Glomerular endothelial cell (primary cell): ENCODE results near the gene ZBTB32. TPM values are rescaled to one million over a fixed set of nuclear protein-coding genes. Genes with fewer than 3 reads are reported as not detected.
A peak's percentile ranks its signal among the peaks of the same experiment; 100 is the strongest.

Experiments used
- DNase-seq: peaks from one replicate; pipeline ENCODE4 v3.0.0-alpha.2; 2011; ENCODE audit warnings: low read depth, low spot score; ENCODE audit errors: extremely low read depth
- total RNA-seq: library from RNA; depleted of rRNA; stranded (reverse); fragments of >200 nt; gene quantifications from 2 replicates; pipeline ENCODE4 v1.2.3, GENCODE V29; 2015

ZBTB32 gene
- total RNA-seq, 1 donor from 2014 or later = not detected

DNA sequence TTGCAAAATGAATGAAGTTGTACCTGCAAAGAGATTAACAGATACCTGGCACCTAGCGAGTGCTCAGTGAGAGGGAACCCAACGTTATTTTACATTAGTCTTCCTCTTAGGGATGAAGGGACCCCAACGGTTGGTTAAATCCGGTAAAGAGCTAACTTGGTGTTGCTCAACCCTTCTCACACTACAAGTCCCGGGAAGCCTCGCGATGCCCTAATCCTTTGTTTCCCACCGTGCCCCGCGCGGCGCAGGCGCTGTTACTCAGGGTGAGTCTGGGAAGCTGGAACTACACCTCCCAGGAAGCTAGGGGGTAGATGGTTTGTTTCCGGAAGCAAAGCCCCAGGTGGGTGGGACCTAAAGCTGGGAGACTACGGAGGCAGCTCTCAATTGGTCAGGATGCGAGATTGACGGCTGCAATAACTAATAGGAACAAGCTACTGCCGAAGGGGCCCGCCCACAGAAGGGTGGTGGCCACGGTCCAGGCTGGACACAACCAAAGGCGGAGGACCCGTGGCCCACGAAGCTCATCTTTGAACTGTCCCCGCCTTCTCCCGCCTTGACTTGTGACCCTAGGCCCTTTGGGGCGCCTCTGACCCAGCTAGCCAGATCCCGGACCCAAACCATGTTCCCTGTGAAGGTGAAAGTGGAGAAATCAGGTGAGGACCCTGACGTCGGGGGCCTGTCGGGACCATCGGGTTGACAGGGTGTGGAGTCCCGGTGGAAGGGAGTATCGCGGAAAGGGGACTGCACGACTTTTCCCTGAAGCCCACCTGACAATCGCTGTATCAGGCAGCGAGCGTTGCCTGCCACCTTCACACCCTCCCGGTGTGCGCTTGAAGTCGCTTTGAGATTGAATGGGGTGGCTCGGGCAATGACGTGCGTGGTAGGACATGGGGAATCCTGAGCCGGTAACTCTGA, 44.0 kb downstream of the ZBTB32 start, which contains the start of gene LIN37:
Gene LIN37, plus strand, starts transcription at position 471 of the 915 bp plus-strand sequence. Its CDS starts 149 bp downstream, at position 620.
- DNase-seq = peak; percentile 98

DNA sequence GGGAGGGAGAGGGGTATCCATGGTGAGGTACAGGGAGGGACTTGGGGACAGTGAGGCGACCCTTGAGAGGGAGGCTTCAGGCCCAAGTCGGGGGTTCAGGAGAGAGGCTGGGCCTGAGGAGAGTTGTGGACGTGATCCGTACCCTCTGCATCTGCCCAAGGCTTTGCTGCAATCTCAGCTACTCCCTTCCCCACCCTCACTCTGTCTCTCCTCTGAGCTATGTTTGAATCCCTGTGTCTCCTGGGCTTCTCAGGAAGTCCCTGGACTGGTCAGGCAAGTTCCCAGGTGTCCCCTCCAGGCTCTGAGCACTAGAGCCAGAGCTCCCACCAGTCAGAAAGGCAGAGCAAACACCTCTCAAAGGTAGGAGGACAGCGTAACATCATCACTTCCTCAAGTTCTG, 45.8 kb downstream of the ZBTB32 start:
- no peak for DNase-seq

DNA sequence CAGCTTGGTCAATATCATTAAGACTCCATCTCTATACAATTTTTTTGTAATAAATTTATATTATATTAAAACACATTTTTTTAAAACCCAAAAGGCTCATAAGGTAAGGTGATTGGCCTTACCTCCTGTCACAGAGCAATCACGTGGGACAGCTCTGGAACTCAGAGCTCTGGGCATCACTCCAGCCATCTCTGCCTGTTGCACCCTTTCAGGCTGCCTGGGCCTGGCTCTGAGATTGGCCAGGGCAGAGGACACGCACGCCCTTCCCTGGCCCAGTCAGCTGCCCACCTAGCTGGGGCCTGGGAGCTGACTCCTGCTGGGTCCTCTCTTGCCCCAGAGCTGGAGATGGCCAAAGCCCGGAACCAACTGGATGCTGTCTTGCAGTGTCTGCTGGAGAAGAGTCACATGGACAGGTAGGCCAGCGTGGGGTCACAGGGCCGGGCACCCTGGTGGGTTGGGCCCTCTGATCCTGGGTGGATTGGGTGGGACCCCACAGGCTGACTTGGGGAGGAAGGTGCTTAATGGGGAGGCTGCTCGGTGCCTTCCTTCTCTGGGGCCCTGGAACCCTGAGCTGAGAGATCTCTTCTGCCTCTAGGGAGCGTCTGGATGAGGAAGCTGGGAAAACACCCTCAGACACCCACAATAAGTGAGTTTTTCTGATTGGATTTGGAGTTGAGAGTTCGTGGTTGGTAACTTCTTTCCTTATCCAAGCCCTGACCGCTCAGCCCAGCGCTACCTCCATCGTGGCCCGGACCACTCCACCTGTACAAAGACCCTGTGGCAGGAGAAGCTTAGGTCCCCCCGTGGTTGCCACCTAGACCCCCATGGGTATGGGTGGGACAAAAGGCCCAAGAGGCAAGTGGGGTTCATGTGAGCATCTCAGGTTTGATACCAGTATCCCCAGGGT, 47.7 kb downstream of the ZBTB32 start:
- DNase-seq = no peak

DNA sequence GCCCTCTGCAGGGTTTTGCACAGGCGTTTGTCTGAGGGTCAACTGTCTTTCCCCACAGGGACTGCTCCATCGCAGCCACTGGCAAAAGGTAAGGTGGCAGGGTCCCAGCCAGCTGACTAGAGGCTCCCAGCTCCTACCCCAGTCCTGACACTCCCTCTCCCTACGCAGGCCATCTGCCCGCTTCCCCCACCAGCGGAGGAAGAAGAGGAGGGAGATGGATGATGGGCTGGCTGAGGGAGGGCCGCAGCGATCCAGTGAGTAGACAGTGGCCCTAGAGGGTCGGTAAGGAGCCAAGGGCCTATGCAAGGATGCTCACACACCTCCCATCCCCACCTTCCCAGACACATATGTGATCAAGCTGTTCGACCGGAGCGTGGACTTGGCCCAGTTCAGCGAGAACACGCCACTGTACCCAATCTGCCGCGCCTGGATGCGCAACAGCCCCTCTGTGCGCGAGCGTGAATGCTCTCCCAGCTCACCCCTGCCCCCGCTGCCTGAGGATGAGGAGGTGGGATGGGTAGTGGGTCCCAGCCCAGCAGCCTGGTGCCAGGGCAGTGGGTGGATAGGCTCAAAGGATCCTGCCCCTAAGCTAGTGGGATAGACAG, 48.5 kb downstream of the ZBTB32 start:
- no peak for DNase-seq

DNA sequence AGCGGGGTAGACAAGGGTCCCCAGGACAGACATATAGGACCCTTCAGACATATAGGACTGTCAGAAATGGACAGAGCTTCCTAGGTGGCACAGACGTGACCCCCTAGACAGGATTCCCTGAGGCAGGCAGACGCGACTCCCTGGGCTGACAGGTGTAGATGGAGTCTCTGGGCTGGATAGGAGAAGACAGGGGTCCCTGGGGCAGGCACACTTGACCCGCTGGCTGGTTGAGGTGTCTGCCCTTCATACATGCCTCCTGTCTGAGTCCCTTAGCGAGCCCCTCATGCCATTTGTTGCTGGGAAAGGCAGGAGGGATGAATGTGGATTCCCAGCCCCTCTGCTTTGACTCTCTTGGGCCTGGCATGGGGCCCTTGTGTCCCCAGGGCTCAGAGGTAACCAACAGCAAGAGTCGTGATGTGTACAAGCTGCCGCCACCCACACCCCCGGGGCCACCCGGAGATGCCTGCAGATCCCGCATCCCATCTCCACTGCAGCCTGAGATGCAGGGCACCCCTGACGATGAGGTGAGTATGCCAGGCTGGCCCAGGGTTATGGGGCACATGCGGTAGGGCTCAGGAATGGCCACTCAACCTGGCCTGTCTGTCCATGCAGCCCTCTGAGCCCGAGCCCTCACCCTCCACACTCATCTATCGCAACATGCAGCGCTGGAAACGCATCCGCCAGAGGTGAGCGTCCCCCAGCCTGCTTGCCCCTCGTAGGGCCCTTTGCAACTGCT, 49.4 kb downstream of the ZBTB32 start:
- no peak for DNase-seq

DNA sequence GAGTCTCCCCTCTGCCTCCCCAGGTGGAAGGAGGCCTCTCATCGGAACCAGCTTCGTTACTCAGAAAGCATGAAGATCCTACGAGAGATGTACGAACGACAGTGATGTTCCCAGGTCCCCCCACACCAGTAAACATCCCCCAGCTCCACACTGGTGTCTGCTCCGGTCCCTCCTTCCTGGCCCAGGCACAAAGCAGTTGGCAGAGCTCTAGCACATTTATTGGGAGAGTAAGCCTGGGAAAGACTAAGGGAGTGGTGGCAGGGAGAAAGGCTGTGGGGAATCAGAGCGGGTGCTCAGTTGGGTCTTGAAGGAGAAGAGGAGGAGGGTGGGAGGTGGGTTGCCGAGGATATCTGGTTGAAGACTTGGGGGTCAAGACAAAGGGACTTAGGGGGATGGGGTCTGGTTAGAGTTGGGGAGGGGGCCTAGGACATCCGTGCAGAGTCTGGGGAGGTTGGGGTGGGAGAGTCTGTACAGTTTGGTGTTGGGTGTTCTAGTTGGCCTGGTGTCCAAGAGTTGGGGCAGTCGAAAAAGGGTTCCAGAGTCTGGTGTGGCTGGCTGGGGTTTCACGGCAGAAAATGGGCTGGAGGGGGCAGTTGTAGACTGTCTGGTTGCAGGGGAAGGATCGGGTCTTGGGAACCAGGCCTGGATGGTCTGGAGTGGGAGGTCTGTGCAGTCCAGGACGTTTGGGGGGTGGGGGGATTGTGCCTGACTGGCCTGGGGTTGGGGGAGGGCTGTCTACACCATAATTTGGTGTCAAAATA, 50.2 kb downstream of the ZBTB32 start:
- no peak for DNase-seq

DNA sequence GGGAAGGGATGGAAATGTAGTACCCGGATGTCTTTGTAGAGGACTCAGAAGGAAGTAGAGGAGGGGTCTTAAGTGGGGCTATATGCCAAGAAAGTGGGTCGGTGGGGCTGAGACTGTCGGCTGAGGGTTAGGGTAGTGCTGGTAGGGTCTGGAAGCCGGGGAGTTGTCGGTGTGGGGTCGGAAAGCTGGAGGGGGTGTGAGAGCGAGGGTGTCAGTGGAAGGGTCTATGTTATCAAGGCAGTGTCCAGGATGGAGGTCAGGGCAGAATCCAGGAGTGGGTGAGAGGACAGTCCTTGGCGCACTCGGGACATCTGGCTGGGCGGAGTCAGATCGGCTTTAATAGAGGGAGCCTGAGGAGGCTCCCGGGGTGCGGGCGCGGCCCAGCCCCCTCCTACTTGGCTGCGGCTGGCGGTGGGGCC, 50.8 kb downstream of the ZBTB32 start:
- no peak for DNase-seq

DNA sequence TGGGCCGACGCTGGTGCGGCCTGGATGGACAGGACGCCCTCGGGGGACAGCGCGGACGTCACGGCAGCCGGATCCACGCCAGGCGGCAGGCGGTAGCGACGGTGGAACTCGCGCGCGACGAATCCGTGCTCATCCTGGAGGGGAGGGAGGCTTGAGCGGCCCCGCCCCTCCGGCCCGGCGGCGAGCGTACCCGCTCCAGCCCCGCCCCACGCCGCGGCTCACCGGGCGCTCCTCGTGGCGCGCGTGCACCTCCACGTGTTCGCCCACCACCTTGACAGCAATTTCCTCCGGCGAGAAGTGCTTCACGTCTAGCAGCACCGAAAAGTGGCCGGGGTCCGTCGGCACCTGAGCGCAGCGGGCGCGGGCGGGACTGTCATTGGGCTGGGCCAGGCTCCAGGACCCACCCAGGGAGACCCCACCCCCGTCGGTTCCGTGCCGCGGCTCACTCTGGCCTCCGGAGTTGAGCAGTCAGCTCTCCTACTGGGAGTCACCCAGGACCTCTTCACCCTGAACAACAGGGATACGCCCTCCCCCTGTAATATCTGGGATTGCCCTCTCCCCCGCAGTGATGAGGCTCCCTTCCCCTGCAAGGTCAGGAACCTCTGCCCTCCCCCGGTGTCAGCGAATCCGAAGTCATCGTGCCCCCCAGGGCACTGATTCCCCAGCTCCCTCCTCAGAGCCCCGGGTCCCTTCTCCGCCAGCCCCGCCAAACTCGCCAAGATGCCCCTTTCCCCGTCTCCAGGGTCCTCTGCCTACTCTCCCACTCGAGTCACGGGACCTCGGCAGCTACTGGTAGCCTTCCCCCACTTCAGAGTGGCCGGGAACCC, 51.4 kb downstream of the ZBTB32 start:
- DNase-seq = no peak

DNA sequence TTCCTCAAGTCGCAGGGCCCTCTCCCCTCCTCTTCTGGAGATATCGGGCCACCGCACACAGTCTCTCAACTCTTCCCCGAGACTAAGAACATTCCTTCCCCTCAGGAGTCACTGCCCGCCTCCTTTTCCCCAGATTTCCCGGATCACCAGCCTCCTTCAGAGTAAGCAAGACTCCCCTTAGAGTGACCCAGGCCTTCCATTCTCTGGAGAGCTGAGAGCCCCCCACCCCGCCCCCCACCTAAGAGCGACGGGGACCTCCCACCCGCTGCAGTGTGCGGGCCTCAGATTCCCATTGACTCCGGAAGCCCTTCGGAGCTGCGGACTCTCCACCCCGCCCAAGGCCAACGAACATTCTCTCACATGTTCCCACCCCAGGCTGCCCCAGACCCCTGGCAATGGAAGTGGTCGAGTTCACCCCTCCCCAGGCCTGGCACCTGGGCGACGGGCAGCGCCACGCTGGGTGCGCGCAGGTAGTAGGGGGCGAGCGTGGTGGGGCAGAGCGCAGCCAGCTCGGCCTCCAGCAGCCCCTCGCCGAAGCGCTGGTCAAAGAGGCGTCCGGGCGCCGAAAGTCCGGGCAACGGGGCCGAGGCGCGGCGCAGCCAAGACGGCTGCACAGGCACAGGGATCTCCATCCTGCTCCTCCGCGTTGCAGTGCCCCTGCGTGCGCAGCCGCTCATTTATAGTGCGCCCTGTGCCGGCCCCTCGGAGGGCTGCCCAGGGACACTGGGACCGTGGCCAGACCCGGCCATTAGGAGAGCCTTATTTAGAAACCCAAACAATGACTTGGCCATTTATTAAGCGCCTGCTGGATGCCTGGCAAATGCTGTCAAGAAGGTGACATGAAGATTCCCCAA, 52.2 kb downstream of the ZBTB32 start, which contains the start of gene HSPB6:
Gene HSPB6, minus strand, starts transcription at position 653 of the 854 bp plus-strand sequence. Its CDS starts 21 bp downstream, at position 632.
- no peak for DNase-seq

DNA sequence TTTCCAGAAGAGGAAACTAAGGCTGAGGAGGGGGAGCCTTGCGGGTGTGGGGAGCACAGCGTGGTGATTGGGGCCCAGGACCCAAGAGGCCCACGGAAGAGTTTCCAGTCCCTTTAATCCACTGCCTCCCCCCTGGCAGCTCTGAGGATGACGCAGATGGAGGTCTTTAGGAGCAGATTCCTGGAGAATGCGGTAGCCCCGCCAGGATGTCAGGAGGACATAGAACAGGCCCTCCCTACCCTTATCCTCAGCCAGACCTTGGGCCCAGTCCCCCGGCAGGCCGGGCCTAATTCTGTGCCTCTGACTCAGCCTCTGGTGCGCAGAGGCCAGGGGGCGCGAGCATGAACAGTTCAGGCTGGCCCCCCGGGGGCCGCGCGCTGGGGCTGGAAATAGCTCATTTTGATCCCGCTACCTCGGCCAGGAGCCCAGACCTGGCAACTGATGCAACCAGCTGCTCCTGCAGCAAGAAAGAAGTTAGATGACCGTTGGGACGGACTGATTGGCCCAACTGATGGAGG, 52.9 kb downstream of the ZBTB32 start:
- DNase-seq = no peak

DNA sequence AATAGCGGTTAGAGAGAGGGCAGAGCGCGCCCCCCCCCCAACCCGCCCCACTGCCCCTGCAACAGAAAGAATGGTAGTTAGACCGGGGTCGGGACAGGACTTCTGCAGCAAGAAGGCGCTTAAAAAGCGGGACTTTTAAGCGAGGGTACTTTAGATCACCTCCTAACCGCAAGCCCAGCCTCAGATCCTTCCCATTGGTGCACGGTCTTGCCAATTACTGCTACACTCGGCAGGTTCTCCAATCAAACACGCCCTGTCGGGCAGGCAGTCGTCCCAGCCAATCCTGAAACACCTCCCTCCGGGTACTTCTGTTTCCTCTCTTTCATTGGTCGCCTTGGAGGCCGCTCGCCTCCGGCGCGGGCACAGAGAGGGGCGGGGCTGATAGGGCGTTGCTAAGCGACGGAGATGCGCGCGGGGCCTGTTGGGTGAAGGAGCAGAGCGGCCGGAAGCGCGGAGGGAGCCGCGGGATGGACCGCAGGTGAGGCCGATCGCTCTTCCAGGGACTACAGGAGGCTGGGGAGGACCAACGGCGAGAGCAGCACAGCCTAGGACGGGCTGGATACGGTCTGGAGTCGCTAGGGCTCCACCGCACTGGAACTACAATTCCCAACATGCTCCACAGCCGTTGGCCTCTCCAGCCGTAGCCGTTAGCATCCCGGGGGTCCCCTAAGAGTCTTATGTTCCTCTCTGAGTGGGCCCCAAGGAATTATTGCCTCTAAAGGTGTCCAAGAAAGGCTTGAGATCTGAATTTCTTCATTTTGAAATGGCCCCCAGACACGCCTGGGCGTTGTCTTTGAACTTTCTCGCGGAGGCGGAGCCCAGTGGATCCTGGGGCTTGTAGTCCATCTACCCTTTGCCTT, 53.6 kb downstream of the ZBTB32 start, which contains the start of gene PROSER3:
Gene PROSER3, plus strand, starts transcription at position 428 of the 860 bp plus-strand sequence. Its CDS starts 40 bp downstream, at position 468.
- peak; percentile 97 for DNase-seq

DNA sequence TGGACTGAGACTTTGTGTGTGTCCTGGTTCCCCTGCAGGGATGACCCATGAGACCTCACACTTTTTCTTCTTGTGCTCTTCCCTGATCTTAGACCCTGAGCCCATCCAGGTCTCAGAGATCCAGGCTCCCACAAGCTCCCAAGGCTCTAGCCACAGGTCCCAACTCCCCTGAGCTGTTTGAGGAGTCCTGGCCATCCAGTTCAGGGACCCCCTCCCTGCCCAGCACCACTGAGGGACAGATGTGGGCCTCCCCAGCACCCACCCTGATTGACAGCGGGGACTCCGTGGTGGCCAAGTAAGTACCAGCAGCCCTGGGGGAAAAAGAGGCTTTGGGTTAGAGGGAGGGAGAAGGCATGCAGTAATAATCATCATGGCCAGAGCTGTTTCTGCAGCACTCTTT, 55.3 kb downstream of the ZBTB32 start:
- no peak for DNase-seq

DNA sequence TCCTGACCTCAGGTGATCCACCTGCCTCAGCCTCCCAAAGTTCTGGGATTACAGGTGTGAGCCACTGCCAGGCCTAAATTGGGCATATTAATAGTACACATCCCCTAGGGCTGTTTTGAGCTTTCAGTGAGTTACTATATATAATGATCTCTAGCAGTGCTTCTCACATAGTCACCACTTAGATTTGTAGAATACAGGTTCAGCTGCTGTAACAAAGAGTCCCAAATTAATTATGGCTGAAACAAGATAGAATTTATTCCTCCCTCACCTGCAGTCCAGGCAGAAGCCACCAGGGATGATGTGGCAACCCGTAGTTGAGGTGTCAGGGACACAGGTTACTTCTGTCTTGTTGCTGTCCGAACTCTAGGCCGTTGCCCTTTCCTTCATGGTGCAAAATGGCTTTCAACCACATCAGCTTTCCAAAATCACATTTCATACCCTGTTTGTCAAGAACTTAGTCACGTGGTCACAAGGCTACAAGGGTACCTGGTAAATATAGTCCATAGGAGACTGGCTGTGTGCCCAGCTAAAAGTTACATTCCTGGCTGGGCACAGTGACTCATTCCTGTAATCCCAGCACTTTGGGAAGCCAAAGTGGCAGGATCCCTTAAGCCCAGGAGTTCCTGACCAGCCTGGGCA, 56.5 kb downstream of the ZBTB32 start:
- DNase-seq = no peak

DNA sequence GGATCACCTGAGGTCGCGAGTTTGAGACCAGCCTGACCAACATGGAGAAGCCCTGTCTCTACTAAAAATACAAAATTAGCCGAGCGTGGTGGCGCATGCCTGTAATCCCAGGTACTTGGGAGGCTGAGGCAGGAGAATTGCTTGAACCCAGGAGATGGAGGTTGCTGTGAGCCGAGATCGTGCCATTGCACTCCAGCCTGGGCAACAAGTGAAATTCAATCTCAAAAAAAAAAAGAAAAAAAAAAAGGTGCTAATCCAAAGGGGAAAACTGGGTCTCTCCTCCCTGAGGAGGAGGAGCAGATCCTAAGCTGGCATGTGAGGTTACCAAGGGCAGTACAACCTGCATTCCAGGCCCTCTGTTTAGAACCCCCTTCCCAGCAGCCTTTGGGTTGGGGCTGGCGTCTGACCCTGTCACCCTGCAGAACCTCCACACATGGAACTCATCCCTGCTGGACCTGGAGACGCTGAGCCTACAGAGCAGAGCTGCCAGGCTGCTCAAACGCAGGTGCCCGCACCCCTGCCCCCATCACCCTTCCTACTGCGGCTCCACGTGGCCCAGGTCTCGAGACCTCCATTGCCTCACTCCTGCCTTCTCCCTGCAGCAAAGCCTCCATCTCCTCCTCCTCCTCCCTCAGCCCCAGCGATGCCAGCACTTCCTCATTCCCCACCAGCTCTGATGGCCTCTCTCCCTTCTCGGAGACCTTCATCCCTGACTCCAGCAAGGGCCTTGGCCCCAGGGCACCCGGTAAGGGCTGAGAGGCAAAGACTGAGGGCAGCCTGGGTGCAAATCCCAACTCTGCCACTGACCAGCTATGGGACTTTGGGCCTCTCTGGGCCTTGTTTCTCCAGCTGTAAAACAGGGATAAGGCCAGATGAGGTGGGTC, 60.3 kb downstream of the ZBTB32 start:
- no peak for DNase-seq
